Measurements from ENCODE around the gene PHRF1. TPM values are rescaled to one million over a fixed set of nuclear protein-coding genes. Genes with fewer than 3 reads are reported as not detected.

Gene PHRF1
- total RNA-seq, 1 experiment from 2014 or later: 45.5 TPM

- CTCF ChIA-PET: no interaction called here
- ATAC-seq: no peak
- Histone ChIP-seq H3K36me3 (ENCODE audit: control insufficient read depth in 1 of 2, insufficient read depth in 2 of 2, low read length in 2 of 2) (no peaks in the 10 kb centered on the region), H2AFZ (ENCODE audit: low read depth, low read length, poor library complexity, severe bottlenecking) (no peak overlapping the region), H3K27ac (ENCODE audit: low read depth, low read length) (no peak overlapping the region), H4K20me1 (ENCODE audit: insufficient read depth) (no peaks in the 10 kb centered on the region), H3K9me2 (ENCODE audit: insufficient read depth) (no peaks in the 10 kb centered on the region), H3K79me2 (ENCODE audit: insufficient read depth, low read length) (no peaks in the 10 kb centered on the region), H3K9me3 (ENCODE audit: control insufficient read depth in 1 of 2, insufficient read depth in 1 of 2, low read depth in 1 of 2, low read length in 2 of 2) (no peaks in the 10 kb centered on the region), H3K4me2 (ENCODE audit: low read length) (no peak overlapping the region), H3K9ac (ENCODE audit: low read length) (no peak overlapping the region), H3K27me3 (ENCODE audit: insufficient read depth, low read length) (no peaks in the 10 kb centered on the region), H3K4me3 (replicated peaks in 1 of 2; ENCODE audit: low read depth in 1 of 2, low read length in 2 of 2) (no peak overlapping the region), H3K4me1 (ENCODE audit: control insufficient read depth in 1 of 2, insufficient read depth in 2 of 2, low read length in 2 of 2) (peaks cover 5 to 22% of the 10 kb centered on the region in 2 experiments; a peak in 3 of 4 replicates)
- no peak for DNase-seq (ENCODE audit: low read depth, low spot score)
- RAD21 ChIA-PET (ENCODE audit: low non-redundant PET in 1 of 2, low total read pairs in 2 of 2, uncharacterized antibody in 2 of 2, unreplicated experiment in 2 of 2): no interaction called here
- BruUV-seq (replicated peaks): no TSS peak
- POLR2A ChIA-PET: no interaction called here
- no peak for TF ChIP-seq CBX3 (IDR thresholded peaks at IDR 0.05; ENCODE audit: low read depth)
- TF ChIP-seq ELF1 (IDR thresholded peaks at IDR 0.05; ENCODE audit: borderline replicate concordance, low read depth): no peak
- TF ChIP-seq TCF7L2 (IDR thresholded peaks at IDR 0.05; ENCODE audit: borderline replicate concordance, extremely low read depth, insufficient read depth, insufficient read length): no peak
- no peak for TF ChIP-seq CEBPB (IDR thresholded peaks at IDR 0.05; ENCODE audit: low read depth)
- TF ChIP-seq SIN3A (IDR thresholded peaks at IDR 0.05; ENCODE audit: low read depth): no peak
- TF ChIP-seq MAX (IDR thresholded peaks at IDR 0.05): no peak
- no peak for TF ChIP-seq ZNF274 (IDR thresholded peaks at IDR 0.05; ENCODE audit: low read depth, low read length)
- no peak for TF ChIP-seq EGR1 (IDR thresholded peaks at IDR 0.05; ENCODE audit: low read depth)
- TF ChIP-seq ATF3 (IDR thresholded peaks at IDR 0.05): no peak
- no peak for TF ChIP-seq ZFX (IDR thresholded peaks at IDR 0.05)
- intact Hi-C loops (cut with micrococcal nuclease): no loop called here
Observed at GRCh38 chr11:550746-551085, 25.6 kb upstream of the PHRF1 start.

- RAD21 ChIA-PET (ENCODE audit: low non-redundant PET in 1 of 2, low total read pairs in 2 of 2, uncharacterized antibody in 2 of 2, unreplicated experiment in 2 of 2): no interaction called here
- Histone ChIP-seq H3K4me3 (replicated peaks in 1 of 2; ENCODE audit: low read depth in 1 of 2, low read length in 2 of 2) (no peak overlapping the region), H3K4me2 (ENCODE audit: low read length) (no peak overlapping the region), H3K9me3 (ENCODE audit: control insufficient read depth in 1 of 2, insufficient read depth in 1 of 2, low read depth in 1 of 2, low read length in 2 of 2) (no peaks in the 10 kb centered on the region), H2AFZ (ENCODE audit: low read depth, low read length, poor library complexity, severe bottlenecking) (no peak overlapping the region), H3K9ac (ENCODE audit: low read length) (no peak overlapping the region), H4K20me1 (ENCODE audit: insufficient read depth) (no peaks in the 10 kb centered on the region), H3K27ac (ENCODE audit: low read depth, low read length) (no peak overlapping the region), H3K27me3 (ENCODE audit: insufficient read depth, low read length) (no peaks in the 10 kb centered on the region), H3K9me2 (ENCODE audit: insufficient read depth) (no peaks in the 10 kb centered on the region), H3K4me1 (ENCODE audit: control insufficient read depth in 1 of 2, insufficient read depth in 2 of 2, low read length in 2 of 2) (peaks cover 5 to 22% of the 10 kb centered on the region in 2 experiments; a peak in 3 of 4 replicates), H3K79me2 (ENCODE audit: insufficient read depth, low read length) (no peaks in the 10 kb centered on the region), H3K36me3 (ENCODE audit: control insufficient read depth in 1 of 2, insufficient read depth in 2 of 2, low read length in 2 of 2) (no peaks in the 10 kb centered on the region)
- POLR2A ChIA-PET: no interaction called here
- intact Hi-C loops (cut with micrococcal nuclease): no loop called here
- ATAC-seq: no peak
- CTCF ChIA-PET: no interaction called here
- no TSS peak for BruUV-seq (replicated peaks)
- DNase-seq (ENCODE audit: low read depth, low spot score): no peak
- TF ChIP-seq EZH2phosphoT487 (IDR thresholded peaks at IDR 0.05; ENCODE audit: borderline replicate concordance): no peak
- TF ChIP-seq EZH2 (IDR thresholded peaks at IDR 0.05): no peak
- no peak for TF ChIP-seq CTCF (IDR thresholded peaks at IDR 0.05 in 2 of 3, conservative IDR thresholded peaks at IDR 0.05 in 1 of 3; ENCODE audit: borderline replicate concordance in 1 of 3, insufficient read depth in 1 of 3, low read depth in 2 of 3, low read length in 2 of 3)
- TF ChIP-seq POLR2AphosphoS5 (IDR thresholded peaks at IDR 0.05; ENCODE audit: low read depth, low read length): no peak
- no peak for TF ChIP-seq POLR2A (IDR thresholded peaks at IDR 0.05; ENCODE audit: borderline replicate concordance, extremely low read depth, insufficient read depth, insufficient read length)
- TF ChIP-seq ZNF274 (IDR thresholded peaks at IDR 0.05; ENCODE audit: low read depth, low read length): no peak
- TF ChIP-seq YY1 (IDR thresholded peaks at IDR 0.05; ENCODE audit: extremely low read depth, insufficient replicate concordance, low read depth, low read length): no peak
- TF ChIP-seq CEBPB (IDR thresholded peaks at IDR 0.05; ENCODE audit: low read depth): no peak
- TF ChIP-seq, protein P1, sequence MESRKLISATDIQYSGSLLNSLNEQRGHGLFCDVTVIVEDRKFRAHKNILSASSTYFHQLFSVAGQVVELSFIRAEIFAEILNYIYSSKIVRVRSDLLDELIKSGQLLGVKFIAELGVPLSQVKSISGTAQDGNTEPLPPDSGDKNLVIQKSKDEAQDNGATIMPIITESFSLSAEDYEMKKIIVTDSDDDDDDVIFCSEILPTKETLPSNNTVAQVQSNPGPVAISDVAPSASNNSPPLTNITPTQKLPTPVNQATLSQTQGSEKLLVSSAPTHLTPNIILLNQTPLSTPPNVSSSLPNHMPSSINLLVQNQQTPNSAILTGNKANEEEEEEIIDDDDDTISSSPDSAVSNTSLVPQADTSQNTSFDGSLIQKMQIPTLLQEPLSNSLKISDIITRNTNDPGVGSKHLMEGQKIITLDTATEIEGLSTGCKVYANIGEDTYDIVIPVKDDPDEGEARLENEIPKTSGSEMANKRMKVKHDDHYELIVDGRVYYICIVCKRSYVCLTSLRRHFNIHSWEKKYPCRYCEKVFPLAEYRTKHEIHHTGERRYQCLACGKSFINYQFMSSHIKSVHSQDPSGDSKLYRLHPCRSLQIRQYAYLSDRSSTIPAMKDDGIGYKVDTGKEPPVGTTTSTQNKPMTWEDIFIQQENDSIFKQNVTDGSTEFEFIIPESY (IDR thresholded peaks at IDR 0.05; ENCODE audit: extremely low read depth, insufficient replicate concordance, low read length): no peak
- no peak for TF ChIP-seq ATF3 (IDR thresholded peaks at IDR 0.05)
Observed at GRCh38 chr11:551131-551530, 25.1 kb upstream of the PHRF1 start.

Data from HCT116 (cell line).